Loucy (cell line): ENCODE data around the gene MMP11.

Experiments
- EZH2phosphoT487 ChIP-seq: fragments of 200-600 bp; IDR thresholded peaks from 2 replicates; pipeline ENCODE4 v1.6.1; 2018; ENCODE audit warnings: antibody characterized with exemption, mild to moderate bottlenecking, moderate library complexity, borderline replicate concordance
- TF ChIP-seq, protein P1 (sequence below): fragments of 200-600 bp; sonication (generic); conservative IDR thresholded peaks from 2 replicates; pipeline ENCODE4 v1.5.1; 2014; ENCODE audit warnings: mild to moderate bottlenecking, antibody characterized with exemption, low read length

DNA sequence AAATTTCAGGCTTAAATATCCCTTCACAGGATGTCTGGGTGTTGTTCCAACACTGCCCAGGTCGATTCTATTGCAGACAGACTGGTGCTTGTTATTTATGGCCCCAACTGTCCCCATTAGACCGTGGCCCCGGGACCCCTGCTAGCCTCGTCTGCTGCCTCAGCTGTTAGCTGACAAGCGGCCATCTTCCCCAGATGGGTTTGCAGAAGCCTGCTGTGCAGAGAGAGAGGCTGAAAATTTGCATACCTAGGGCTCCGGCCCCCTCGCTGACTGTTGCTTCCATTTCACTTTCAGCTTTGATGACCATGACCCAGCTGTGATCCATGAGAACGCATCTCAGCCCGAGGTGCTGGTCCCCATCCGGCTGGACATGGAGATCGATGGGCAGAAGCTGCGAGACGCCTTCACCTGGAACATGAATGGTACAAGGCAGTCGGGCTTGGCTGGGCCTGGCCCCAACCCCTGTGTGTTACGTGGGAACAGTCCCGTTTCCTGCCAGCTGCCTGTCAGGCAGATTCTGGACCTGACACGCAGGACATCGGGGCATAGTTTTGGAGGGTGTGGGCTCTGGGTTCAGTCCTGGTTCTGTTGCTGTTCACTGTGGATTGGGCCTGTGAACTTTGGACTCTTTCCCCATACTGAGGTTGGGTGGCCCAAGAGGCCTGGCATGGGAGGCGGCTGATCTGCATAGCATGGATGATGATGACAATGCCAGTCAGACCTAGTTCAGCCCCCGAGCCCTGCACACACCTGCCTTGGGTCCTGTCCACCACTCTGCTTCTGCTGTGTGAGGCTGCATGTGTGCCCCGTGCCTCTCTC, 30.6 kb downstream of the MMP11 start:
- TF ChIP-seq, protein P1, sequence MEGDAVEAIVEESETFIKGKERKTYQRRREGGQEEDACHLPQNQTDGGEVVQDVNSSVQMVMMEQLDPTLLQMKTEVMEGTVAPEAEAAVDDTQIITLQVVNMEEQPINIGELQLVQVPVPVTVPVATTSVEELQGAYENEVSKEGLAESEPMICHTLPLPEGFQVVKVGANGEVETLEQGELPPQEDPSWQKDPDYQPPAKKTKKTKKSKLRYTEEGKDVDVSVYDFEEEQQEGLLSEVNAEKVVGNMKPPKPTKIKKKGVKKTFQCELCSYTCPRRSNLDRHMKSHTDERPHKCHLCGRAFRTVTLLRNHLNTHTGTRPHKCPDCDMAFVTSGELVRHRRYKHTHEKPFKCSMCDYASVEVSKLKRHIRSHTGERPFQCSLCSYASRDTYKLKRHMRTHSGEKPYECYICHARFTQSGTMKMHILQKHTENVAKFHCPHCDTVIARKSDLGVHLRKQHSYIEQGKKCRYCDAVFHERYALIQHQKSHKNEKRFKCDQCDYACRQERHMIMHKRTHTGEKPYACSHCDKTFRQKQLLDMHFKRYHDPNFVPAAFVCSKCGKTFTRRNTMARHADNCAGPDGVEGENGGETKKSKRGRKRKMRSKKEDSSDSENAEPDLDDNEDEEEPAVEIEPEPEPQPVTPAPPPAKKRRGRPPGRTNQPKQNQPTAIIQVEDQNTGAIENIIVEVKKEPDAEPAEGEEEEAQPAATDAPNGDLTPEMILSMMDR: no peak
- TF ChIP-seq EZH2phosphoT487: no peak
